T-helper 2 cell (primary cell): ENCODE results near the gene ATAD1.
"Not testable (repeated sequence)": the region's sequence is repeated elsewhere in the genome, so short reads cannot be mapped to it uniquely, and the experiment has no call there.

Experiments
- DNase-seq, 5 experiments: peaks; one replicate each; pipeline versions ENCODE4 v3.0.0 to v3.0.0-alpha.2; 2012 to 2022

The ATAD1 gene

DNA sequence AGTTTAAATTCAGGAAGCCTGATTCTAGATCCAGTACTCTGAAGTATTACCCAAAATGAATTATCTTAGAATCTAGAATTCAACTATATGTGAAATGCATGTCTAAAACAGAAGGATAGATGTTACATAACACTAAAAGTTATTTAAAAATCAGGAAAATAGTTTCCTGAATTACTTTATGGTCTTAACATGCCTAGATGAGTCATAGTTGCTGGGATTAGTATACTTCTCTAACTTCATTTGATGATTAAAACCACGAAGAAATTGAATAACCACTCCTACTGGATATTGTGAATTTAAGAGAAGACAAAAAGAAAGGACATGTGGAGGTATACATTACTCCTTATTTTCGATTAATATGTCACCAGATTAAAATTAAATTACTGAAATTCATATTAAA, 65.5 kb downstream of the ATAD1 start:
- no peak for DNase-seq

DNA sequence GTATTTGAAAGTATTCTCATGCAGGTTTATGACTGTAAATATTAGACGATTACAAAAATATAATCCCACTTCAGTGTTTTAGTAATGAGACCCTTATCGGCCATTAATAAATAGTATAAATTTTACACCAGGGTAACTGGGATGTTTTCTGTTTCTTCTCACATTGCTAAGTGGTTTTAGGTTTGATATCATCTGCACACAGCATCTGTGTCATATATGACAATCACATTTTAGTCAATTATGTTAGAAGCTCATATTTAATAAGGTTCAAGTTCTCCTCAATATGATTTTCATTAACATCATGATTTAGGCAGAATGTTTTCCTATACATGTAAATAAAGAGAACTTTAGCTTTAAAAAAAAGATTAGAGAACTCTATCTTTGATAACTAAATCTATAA, 66.8 kb downstream of the ATAD1 start:
- DNase-seq: no peak

DNA sequence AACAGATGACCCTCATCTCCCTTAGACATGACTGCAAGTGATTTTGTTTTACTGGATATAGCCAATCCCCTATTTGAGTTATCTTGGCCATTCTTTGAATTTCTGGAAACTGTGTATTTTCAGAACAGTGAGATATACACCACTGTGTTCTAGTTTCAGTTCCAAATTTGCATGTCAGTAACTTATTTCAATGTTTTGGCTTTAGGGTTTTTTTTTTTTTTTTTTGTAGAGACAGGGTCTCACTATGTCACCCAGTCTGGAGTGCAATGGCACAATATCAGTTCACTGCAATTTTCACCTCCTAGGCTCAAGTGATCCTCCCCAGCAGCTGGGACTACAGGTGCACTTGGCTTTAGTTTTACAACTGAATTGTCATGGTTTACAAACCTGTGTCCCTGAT, 67.2 kb downstream of the ATAD1 start:
- no peak for DNase-seq

DNA sequence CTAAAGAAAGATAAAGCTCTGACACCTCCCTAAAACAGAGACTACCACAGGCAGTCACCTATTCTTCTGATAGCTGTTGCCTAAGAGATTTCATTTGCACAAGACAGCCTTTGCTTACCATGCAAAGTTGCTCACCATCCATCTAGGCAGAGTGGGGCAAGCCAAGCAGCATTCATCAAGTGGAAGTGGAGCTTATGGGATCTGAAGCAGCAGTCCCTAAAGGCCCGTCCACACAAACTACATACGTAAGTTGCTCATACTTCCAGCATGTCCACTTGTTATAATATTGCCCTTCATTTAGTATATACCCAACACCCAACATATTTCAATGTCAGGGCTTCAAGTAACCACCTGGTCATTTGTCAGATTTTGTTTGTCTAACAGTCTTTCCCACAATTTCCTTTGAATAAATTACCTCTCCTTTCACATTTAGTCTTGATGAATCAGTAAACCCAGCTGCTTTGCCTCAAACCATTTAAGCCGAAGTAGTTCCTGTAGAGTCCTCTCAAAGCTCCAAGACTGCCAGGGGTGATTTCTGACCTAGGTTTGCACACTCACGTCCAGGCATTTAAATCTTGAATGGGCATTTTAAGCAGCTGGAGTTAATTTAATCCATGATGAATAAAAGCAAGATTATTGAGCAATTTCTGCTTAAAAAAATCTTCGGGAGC, 67.9 kb downstream of the ATAD1 start:
- no peak for DNase-seq

DNA sequence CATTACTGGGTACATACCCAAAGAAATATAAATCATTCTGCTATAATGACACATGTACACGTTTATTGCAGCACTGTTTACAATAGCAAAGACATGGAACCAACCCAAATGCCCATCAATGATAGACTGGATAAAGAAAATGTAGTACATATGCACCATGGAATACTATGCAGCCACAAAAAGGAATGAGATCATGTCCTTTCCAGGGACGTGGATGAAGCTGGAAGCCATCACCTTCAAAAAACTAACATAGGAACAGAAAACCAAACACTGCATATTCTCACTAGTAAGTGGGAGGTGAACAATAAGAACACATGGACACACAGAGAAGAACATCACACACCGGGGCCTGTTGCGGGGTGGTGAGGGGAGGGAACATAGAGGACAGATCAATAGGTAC, 69.8 kb downstream of the ATAD1 start:
- not testable (repeated sequence) for DNase-seq

DNA sequence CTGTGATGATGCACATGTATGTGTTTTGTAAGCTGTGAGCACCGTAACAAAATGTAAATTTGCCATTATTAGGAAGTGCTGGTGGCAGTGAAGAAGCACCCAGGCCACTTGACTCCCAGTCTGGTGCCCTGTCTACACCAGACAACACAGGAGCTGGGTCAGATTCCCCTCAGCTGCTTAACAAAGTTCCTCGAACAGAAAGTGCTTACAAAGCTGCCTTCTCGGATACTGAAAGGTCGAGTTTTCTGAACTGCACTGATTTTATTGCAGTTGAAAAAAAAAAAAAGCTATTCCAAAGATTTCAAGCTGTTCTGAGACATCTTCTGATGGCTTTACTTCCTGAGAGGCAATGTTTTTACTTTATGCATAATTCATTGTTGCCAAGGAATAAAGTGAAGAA, 71.1 kb downstream of the ATAD1 start:
- DNase-seq: no peak

DNA sequence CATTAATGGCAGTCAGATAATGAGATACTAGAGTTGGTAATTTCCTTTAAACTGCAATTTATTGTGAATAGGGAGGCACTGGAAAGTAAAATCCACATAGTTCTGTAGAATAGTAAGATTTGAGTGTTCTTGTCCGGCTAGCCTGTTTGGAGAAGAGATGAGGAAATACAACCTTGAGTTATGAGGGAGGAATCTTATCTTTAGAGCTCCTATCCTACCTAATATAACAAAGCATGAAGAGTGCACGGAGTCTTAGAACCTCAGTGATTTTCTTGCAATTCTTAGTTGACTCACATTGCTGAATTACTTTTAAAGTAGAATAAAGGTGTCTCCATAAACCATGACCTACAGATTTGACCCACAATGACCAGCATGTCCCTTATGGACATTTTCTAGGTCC, 73.4 kb downstream of the ATAD1 start:
- DNase-seq: no peak

DNA sequence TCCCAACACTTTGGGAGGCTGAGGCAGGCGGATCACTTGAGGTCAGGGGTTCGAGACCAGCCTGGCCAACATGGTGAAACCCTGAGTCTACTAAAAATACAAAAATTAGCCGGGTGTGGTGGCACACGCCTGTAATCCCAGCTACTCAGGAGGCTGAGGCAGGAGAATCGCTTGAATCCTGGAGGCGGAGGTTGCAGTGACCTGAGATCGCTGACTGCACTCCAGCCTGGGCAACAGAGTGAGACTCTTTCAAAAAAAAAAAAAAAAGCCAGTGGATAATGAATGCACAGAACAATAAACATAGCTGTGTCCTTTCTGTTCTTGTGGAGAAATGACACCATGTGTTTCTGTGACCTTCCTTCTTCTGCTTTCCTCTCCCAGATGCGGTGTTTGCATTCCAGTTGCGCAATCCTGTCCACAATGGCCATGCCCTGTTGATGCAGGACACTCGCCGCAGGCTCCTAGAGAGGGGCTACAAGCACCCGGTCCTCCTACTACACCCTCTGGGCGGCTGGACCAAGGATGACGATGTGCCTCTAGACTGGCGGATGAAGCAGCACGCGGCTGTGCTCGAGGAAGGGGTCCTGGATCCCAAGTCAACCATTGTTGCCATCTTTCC, 74.9 kb downstream of the ATAD1 start:
- not testable (repeated sequence) for DNase-seq

DNA sequence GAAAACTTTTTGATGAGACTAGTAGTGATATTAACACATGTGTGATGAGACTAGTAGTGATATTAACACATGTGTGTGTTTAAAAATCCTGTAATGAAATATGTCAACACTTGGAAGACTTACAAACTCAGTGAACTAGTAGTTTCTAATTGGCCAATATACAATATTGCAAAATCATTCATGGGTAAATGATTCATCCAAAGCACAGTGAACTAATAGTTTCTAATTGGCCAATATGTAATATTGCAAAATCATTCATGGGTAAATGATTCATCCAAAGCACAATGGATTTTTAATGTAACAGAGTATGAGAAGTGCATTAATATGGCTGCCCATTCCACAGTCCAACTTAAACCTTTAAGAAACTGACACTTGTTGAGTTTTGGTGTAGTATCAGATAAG, 77.8 kb downstream of the ATAD1 start:
- DNase-seq: no peak

DNA sequence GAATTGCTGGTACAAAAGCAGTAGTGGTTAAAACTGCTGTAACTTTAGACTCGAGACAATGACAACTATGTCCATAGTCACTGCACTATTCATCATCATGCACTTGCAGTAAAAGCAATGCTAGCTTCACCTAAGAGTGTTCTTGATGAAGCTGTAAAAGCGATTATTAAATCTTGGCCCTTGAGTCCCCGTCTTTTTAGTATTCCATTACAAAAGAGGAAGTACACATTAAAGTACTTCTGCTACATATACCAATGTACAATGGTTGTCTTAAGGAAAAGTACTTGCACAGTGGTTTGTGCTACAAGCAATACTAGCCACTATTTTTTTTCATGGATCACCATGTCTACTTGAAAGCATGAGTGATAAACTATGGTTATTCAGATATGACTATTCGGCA, 78.3 kb downstream of the ATAD1 start:
- no peak for DNase-seq

DNA sequence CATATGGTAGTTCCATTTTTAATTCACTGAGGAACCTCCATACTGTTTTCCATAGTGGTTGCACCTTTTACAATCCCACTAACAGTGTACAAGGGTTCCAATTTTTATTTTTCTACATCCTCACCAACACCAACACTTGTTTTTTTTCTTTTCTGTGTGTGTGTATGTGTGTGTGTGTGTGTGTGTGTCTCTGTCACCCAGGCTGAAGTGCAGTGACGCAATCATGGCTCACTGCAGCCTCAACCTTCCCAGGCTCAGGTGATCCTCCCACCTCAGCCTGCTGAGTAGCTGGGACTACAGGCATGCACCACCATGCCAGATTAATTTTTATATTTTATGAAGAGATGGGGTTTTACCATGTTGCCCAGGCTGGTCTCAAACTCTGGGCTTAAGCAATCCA, 79.8 kb downstream of the ATAD1 start:
- DNase-seq: not testable (repeated sequence)

DNA sequence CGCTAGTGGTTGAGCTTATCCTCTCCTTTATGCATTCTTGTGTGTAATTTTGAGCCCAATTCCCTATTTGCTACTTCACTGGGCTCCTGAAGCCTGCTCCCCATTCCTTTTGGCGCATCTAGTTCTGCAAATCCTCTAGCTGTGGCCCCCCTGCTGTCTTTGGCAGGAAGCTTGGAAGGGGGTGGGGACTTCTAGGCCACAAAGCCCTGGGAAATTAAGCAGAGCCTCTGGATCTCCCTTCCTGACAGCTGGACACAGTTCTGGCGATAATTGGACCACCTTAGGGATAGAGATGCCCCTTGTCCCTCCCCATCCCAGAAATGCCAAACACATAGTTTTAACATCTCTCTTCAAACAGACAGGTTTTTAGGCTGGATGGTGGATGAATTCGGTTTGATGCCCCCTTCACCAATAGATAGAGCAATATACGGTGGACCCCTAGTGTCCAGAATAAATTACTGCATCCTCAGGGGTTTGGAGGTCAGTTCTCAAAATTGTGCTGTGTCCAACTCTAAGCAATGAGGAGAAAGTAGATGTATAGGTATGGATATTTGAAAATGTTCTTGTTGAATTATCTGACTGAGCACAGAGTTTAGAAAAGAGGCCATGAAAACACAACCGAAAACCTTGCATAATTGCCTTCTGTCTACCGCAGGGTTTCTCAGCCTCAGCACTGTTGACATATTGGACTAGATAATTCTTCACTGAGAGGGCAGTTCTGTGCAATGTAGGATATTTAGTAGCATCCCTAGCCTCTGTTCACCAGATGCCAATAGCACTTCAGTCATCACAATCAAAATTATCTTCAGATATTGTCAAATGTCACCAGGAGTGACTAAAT, 82.8 kb downstream of the ATAD1 start:
- DNase-seq: peak in 1 of 5 experiments; percentile 19

DNA sequence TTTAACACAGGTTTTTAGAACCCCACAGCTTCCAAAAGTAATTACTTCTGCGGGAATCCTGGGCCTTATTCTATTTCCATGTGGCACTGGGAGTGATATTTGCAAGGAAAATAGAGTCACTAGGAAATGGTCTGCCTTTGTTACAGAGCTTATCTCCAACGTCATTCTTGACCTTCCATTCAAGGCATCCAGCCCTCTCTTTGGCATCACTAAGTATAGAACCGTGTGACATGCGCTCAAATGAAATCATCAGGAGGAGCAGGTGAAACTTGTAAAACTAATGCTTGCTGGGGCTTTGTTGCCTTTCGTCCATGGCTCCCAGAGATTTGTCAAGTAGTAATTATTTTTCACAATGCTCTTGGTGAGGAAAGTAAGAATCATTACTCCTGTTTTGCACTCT, 84.9 kb downstream of the ATAD1 start:
- DNase-seq: no peak

DNA sequence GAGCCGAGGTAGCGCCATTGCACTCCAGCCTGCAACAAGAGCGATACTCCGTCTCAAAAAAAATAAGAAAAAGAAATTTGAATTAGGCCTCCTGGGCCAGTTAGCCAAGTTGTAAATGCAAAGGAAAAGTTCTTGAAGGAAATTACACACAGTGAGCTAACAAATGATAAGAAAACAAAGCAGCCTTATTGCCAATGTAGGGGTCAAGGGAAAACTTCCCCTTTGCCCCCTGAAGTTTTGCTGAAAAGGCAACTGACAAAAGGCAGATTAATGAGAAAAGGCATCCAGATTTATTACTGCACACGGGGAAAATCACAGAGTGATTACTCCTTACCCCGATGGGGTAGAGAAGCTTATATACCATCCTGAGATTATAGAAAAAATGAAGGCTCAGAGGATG, 88.1 kb downstream of the ATAD1 start:
- no peak for DNase-seq

DNA sequence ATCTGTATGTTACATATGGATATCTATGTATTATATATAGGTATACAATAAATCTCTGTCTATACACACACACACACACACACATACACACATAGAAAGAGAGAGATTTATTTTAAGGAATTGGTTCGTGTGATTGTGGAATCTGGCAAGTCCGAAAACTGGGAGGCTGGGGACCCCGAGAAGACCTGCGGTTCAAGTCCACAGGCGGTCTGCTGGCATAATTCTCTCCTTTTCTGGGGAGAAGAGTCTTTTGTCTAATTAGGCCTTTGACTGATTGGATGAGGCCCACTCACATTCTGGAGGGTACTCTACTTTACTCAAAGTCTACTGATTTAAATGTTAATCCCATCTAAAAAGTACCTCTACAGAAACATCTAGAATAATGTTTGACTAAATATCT, 93.2 kb downstream of the ATAD1 start:
- DNase-seq: no peak

DNA sequence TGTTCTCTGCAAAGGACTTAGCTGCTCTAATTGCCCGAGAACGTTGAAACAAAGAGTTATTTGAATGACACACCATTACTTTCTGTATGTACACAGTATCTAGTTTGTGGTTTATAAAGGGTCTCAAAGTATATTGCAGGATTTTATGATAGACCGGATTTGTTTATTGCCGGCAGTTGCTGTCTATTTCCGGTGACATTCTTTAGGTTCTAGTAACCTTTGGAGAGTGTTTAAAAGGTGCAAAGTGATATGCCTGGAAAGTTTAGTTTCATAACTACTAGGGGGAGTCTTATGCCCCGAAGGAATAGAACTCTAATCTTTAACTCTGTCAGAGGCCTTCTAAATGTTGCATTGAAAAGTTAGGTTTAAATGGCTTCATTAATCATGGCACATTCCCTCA, 94.5 kb downstream of the ATAD1 start:
- DNase-seq: no peak

DNA sequence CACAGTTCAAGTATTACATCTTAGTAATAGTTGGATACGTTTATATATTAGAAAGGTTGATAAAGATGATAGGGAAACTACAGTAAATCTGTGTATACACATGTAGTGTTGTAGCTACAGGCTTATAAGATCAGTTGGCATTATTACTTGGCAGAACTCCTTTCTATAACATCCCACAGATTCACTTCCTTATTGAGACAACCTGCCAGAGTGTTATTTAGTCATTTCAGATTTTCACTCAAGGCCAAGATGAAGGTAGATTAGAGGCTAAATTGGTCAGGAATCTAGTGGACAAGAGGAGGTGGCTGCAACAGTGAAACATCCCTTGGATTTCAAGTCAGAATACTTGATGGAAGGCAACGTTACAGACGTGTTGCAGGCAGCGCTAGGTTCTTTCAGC, 95.3 kb downstream of the ATAD1 start:
- no peak for DNase-seq

DNA sequence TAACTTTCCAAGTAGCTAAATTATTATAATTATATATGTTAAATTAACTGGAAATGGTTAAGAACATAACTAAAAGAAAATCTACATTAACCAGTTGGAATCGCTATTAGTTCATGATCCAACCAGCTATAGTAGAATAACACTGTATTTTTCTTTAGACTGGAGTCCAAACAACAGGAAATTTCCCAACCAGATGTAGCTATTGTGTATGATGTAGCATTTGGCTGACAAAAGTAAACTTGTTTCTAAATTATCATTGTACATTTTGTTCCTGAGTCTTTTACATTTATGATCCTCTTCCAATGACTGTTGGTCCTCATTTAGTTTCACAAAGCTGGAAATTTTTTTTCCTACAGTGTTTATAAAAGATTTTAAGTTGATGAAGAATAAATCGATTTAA, 96.2 kb downstream of the ATAD1 start:
- no peak for DNase-seq

DNA sequence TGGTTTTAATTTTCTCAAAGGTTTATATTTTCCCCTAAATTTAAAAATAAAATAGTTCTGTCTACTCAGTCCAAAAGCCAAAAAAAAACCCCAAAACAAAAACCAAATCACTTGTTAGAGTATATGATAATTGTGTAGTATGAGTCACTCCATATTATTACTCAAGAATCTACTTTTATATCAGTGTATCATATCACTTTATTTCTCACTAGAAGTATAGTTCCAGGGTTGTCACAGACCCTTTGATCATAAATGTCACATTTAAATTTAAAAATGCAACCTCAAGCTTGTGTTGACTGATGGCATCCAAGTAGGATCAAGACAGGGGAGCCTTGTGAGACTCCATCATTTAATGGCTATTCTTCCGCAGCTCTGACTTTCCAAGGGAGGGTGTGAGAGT, 97.4 kb downstream of the ATAD1 start:
- no peak for DNase-seq

DNA sequence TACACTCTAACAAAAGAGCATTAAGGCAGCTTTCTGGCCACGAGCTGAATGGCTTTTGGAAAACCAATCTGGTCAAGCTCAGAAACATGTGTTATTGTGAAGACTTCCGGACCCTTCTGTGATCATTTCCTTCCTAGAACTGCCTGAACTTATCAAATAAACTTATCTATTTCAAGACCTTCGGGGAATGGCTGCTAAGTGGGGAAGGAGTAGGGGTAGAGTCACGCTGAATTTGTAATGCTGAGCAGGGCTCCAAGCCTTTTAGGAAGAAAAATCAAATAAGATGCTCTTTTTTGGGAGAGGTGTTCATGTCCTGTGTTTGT, 101.7 kb downstream of the ATAD1 start:
- no peak for DNase-seq

DNA sequence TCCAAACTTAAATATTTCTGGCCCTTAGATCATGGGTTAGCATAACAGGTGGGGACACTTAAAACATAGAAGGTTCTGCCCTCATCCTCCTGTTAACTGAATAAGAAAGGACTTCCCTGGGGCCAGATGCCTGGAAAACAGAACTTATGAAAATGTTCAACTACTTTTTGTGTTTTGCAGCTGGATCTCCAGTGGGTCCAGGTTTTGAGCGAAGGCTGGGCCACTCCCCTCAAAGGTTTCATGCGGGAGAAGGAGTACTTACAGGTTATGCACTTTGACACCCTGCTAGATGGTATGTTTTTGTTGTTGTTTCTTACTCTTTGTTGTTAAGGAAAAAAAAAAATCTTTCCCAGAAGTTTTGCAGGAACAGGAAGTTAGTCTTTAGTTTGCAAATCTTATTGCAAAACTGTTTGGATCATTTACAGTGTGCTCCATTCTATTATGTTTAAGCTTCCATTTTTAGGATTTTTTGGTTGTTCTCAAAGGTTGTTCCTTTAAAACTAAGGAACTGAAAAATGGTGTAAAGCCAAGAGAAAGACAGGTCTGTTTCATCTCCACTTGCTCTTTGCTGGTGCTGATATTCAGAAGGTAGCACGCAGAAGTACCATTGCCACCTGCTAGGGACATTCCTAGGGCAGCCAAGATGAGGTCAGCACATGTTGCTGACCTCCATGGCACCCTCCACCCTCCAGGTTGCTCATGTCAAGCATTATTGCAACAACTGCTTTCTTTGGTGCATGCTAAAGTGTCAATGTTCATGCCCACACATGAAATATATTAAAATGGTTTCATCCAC, 102.3 kb downstream of the ATAD1 start:
- DNase-seq: no peak

DNA sequence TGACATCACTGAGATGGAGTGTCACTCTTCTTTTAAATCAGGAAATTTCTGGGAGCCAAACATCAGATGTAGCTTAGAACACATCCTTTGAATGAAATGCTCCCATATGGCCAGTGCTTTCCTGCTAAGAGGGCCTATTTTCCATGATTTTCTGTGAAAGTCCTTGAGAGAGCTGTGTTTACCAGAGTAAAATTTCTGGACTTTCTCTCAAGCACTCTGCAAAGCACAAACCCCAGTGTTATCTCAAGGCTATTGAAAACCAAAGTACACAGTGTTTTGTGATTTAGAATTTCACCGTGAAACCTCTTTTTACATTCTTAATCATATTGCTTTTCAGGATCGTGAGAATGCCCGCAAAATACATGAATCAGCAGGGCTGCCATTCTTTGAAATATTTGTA, 104.3 kb downstream of the ATAD1 start:
- DNase-seq: no peak

DNA sequence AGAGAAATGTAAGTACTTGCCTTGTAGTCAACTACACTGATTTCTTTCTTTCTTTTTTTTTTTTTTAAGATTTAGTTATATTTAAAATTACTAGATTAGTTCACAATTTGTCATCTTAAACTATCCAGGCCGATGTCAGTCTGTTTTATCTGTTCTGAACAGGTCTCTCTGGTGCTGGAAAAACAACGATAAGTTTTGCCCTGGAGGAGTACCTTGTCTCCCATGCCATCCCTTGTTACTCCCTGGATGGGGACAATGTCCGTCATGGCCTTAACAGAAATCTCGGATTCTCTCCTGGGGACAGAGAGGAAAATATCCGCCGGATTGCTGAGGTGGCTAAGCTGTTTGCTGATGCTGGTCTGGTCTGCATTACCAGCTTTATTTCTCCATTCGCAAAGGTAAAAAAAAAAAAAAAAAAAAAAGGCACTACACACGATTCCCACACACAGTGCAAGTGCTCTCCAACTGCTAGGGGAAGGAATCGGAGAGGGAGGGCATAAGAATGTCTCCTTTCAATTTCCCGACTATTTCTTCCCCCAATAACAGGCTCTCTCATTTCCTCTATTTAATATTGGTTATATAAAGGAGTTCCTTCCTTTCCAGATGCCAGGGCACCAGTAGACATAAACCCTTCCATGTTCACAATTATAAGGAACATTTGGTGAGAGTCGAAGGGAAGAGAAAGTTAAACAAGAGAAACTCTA, 105.0 kb downstream of the ATAD1 start:
- no peak for DNase-seq
